ENCODE data around the gene CCDC149.

CCDC149 gene

GRCh38 chr4:24769571-24769970, 143.3 kb downstream of the CCDC149 start:
- no peak overlapping the region for H3K27ac Mint-ChIP-seq
- peaks cover 5% of the 10 kb centered on the region for H3K9me3 Mint-ChIP-seq
- no peaks in the 10 kb centered on the region for H3K36me3 Mint-ChIP-seq (ENCODE audit: low read depth)
- no peaks in the 10 kb centered on the region for H3K27me3 Mint-ChIP-seq (ENCODE audit: low read depth)
- H3K4me3 Mint-ChIP-seq = no peak overlapping the region
- peaks cover 5% of the 10 kb centered on the region for H3K4me1 Mint-ChIP-seq (ENCODE audit: low read depth)

- no peaks in the 10 kb centered on the region for H3K27me3 Mint-ChIP-seq (ENCODE audit: low read depth)
- H3K9me3 Mint-ChIP-seq = peaks cover 5% of the 10 kb centered on the region
- no peak overlapping the region for H3K4me3 Mint-ChIP-seq
- H3K27ac Mint-ChIP-seq = no peak overlapping the region
- H3K36me3 Mint-ChIP-seq (ENCODE audit: low read depth) = no peaks in the 10 kb centered on the region
- peaks cover 5% of the 10 kb centered on the region for H3K4me1 Mint-ChIP-seq (ENCODE audit: low read depth)
These were observed 144.2 kb downstream of the CCDC149 start for GRCh38 chr4:24768604-24769003.

GRCh38 chr4:24768006-24768405, 144.8 kb downstream of the CCDC149 start:
- H3K4me3 Mint-ChIP-seq = no peak overlapping the region
- H3K4me1 Mint-ChIP-seq (ENCODE audit: low read depth) = peaks cover 5% of the 10 kb centered on the region
- H3K9me3 Mint-ChIP-seq = peaks cover 5% of the 10 kb centered on the region
- H3K27ac Mint-ChIP-seq = no peak overlapping the region
- H3K36me3 Mint-ChIP-seq (ENCODE audit: low read depth) = no peaks in the 10 kb centered on the region
- H3K27me3 Mint-ChIP-seq (ENCODE audit: low read depth) = no peaks in the 10 kb centered on the region

GRCh38 chr4:24765376-24765988, 147.4 kb downstream of the CCDC149 start:
- H3K27me3 Mint-ChIP-seq (ENCODE audit: low read depth) = no peaks in the 10 kb centered on the region
- H3K36me3 Mint-ChIP-seq (ENCODE audit: low read depth) = no peaks in the 10 kb centered on the region
- peaks cover 5% of the 10 kb centered on the region for H3K4me1 Mint-ChIP-seq (ENCODE audit: low read depth)
- no peaks in the 10 kb centered on the region for H3K9me3 Mint-ChIP-seq
- no peak overlapping the region for H3K27ac Mint-ChIP-seq
- no peak overlapping the region for H3K4me3 Mint-ChIP-seq

GRCh38 chr4:24764345-24764744, 148.5 kb downstream of the CCDC149 start:
- Mint-ChIP-seq H3K36me3 (ENCODE audit: low read depth) (no peaks in the 10 kb centered on the region), H3K9me3 (no peaks in the 10 kb centered on the region), H3K27ac (no peak overlapping the region), H3K27me3 (ENCODE audit: low read depth) (no peaks in the 10 kb centered on the region), H3K4me1 (ENCODE audit: low read depth) (no peaks in the 10 kb centered on the region), H3K4me3 (no peak overlapping the region)

- Mint-ChIP-seq H3K27me3 (ENCODE audit: low read depth) (no peaks in the 10 kb centered on the region), H3K36me3 (ENCODE audit: low read depth) (no peaks in the 10 kb centered on the region), H3K27ac (no peak overlapping the region), H3K4me3 (no peak overlapping the region), H3K9me3 (no peaks in the 10 kb centered on the region), H3K4me1 (ENCODE audit: low read depth) (no peaks in the 10 kb centered on the region)
These were observed 149.1 kb downstream of the CCDC149 start for GRCh38 chr4:24763631-24764297.
